ENCODE results near the gene TRIOBP.
"Not testable (repeated sequence)": the region's sequence is repeated elsewhere in the genome, so short reads cannot be mapped to it uniquely, and the experiment has no call there.

Gene TRIOBP

GRCh38 chr22:37690901-37691504 is 5.8 kb upstream of the TRIOBP start:
- DNase-seq: no peak

DNA sequence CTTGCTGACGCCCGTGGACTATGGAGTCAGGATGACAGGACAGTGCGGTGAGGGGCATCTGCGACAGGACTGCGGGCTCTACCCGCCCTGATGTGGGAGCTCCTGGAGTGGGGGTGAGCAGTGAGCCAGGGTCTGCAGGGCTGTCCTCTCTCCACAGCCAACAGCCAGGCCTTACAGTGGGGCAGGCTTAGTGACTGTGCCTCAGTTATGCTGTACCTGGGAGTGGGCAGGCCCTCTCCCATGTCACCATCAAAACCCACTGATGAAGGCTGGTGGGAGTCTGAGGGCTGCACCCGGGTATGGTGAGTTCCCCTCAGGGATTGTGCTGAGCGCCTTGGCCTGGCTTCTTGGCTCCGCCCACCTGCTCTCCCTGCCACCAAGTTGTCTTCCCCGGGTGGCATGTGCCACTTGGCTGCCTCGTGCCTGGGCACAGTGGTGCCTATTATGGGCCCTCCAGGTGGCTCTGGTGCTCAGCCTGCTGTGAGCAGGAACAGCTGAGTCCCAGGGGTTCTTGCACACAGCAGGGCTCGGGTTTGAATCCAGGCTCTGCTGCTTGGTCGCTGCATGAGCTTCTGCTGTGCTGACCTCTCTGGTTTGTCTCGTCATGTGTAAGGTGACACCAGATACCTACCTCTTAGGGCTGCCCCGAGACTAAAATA is 4.1 kb upstream of the TRIOBP start:
- no peak for DNase-seq

DNA sequence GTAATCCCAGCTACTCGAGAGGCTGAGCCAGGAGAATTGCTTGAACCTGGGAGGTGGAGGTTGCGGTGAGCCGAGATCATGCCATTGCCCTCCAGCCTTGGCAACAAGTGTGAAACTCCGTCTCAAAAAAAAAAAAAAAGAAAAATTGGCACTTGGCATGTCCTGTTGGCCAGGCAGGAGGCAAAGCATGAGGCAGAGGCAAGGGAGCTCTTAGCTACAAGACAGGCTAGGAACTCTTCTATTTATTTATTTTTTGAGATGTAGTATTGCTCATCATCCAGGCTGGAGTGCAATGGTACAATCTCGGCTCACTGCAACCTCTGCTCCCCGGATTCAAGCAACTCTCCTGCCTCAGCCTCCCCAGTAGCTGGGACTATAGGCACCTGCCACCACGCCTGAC is 2.7 kb upstream of the TRIOBP start:
- not testable (repeated sequence) for DNase-seq

DNA sequence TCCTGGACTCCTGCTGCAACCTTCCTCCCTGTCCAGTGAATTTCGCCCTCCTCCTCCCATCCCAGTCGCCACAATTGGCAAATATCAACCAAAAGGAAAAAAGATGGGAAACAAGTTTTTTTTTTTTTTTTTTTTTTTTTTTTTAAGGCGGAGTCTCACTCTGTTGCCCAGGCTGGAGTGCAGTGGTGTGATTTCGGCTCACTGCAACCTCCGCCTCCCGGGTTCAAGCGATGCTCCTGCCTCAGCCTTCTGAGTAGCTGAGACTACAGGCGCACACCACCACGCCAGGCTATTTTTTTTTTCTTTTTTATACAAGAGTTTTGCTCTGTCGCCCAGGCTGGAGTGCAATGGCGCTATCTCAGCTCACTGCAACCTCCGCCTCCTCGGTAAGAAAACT is 590 bp upstream of the TRIOBP start:
- DNase-seq: not testable (repeated sequence)

DNA sequence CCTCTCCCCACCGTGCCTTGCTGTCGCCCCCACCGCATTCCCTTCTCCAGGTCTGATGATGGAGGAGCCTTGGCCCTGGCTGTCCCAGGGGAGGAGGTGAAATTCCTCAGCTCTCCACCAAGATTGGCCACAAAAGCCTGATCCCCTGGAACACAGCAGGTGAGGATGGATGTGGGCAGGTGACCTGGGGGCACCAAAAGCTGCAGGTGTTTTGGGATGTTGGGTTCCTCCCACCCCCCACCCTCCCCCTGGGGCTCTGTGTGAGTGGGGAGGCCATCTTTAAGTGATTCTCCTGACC is 639 bp downstream of the TRIOBP start:
- DNase-seq: no peak

DNA sequence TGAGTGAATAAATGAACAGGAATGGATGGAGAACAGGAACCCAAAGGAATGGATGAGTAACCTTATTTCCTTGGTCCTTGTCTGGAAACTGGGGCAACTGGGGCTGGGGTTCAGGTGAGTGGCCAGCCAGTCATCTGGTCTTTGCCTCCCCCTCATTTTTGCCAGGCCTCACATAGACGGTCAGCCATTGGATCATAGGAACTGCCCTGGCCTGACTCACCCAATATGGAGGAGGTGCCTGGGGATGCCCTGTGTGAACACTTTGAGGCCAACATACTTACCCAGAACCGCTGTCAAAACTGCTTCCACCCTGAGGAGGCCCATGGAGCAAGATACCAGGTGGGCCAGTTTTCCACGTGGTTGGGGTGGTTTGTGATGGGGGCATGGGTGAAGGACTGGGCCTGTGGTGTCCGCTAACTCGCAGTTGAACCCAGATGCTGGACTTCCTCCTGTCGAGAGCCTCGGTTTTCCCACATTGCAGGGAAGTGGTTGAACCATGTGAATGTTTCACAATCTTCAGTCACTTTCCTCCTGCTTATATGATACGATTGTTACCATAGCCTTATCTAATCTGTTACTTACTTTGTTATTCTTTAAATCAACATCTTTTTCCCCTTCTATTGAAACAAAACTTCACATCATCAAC is 4.4 kb downstream of the TRIOBP start:
- no peak for DNase-seq

DNA sequence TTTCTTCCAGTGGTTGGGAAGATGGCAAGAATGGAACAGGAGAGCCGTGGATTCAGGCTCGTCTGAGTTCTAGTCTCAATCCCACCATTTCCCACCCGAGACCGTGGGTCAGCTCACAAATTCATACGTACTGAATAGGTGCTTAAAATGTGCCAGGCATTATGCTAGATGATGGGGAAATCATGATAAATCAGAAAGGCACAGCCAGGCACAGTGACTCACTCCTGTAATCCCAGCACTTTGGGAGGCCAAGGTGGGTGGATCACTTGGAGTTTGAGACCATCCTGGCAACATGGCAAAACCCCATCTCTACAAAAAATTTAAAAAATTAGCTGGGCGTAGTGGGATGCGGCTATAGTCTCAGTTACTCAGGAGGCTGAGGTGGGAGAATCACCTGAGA is 7.1 kb downstream of the TRIOBP start:
- DNase-seq: no peak

DNA sequence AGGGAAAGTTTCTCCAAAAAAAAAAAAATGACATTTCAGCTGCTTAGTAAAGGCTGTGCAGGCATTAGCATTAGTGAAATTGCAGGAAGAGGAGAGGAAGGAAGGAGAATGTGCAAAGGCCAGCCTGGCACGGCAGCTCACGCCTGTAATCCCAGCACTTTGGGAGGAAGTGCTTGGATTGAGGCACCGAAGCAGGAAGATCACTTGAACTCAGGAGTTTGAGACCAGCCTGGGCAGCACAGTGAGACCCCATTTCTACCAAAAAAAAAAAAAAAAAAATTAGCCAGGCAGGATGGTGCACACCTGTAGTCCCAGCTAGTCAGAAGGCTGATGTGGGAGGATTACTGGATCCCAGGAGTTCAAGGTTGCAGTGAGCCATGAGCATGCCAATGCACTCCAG is 7.8 kb downstream of the TRIOBP start:
- DNase-seq: no peak

- no peak for DNase-seq
Observed at GRCh38 chr22:37705205-37705604, 8.4 kb downstream of the TRIOBP start.

- DNase-seq: no peak
Observed at GRCh38 chr22:37708580-37709444, 12.0 kb downstream of the TRIOBP start.

DNA sequence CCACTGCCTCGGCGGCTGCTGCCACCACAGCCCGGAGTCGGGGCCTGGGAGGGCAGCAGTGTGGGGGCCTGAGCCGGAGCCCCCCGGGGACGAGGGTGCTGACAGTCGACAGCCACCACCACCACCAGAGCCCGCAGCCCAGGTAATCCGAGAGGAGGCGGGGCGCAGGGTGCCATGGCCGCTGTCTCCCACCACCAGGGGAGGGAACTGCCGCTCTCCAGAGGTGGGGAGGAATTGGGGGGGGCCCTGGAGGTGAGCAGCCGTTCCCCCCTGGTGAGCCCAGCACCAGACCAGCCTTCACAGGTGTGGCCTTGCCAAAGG is 12.6 kb downstream of the TRIOBP start:
- DNase-seq: no peak

GRCh38 chr22:37710675-37711074 is 13.8 kb downstream of the TRIOBP start:
- no peak for DNase-seq

DNA sequence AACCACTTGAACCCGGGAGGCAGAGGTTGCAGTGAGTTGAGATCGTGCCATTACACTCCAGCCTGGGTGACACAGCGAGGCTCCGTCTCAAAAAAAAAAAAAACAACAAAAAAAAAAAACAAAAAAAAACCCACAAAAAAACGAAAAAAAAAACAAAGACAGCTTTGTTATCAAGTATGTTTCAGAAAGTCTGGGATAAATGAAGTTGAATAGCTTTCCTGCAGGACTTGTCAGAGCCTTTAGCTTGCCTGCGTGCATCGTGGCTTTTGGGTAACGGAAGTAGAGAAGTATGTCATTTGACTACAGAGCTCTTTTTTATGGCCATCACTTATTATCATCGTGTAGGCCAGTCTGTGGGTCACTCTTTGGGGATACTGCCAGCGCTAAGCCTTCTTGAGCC is 14.6 kb downstream of the TRIOBP start:
- DNase-seq: no peak

- no peak for DNase-seq
Observed at GRCh38 chr22:37713761-37714160, 16.9 kb downstream of the TRIOBP start.

DNA sequence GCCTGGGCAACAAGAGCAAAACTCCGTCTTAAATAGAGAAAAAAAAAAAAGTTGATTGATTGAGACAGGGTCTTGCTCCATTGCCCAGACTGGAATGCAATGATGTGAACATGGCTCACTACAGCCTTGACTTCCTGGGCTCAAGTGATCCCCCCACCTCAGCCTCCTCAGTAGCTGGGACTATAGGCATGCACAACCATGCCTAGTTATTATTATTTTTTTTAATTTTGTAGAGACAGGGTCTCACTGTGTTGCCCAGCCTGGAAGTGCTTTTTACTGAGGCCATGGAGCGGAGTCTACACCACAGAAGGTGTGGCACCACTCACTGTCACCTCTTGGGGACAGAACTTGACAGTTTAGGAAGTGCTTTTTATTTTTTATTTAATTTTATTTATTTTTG is 17.8 kb downstream of the TRIOBP start:
- DNase-seq: no peak

DNA sequence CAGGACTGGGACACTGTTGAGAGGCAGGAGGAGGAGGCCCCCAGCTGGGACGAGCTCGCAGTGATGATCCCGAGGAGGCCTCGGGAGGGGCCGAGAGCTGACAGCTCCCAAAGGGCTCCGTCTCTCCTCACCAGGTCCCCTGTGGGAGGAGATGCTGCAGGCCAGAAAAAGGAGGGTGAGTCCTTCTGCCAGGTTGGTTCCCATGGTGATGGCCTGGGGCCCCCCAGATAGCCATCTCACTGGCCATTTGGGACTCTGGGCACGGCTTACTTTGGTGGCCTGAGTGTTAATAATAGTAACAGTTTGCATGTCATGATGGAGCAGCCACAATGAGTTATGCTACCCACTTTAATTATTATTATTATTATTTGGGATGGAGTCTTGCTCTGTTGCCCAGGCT is 18.9 kb downstream of the TRIOBP start:
- DNase-seq: no peak

DNA sequence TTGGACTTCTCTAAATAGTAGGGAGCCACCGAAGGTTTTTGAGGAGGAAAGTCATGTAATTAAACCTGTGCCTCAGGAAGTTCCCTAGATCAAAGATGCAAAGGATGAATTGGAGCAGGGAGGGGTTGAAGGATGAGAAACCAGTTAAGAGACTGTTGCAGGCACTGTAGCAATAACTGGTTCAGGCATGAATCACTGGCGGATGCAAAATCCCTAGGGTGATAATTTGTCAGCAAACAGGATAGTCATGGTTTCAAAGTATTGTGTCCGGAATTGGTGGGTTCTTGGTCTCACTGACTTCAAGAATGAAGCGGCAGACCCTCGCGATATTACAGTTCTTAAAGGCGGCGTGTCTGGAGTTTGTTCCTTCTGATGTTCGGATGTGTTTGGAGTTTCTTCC is 19.9 kb downstream of the TRIOBP start:
- DNase-seq: no peak

- not testable (repeated sequence) for DNase-seq
Observed at GRCh38 chr22:37717235-37717634, 20.4 kb downstream of the TRIOBP start.

- not testable (repeated sequence) for DNase-seq
Observed at GRCh38 chr22:37717746-37718305, 21.0 kb downstream of the TRIOBP start.

DNA sequence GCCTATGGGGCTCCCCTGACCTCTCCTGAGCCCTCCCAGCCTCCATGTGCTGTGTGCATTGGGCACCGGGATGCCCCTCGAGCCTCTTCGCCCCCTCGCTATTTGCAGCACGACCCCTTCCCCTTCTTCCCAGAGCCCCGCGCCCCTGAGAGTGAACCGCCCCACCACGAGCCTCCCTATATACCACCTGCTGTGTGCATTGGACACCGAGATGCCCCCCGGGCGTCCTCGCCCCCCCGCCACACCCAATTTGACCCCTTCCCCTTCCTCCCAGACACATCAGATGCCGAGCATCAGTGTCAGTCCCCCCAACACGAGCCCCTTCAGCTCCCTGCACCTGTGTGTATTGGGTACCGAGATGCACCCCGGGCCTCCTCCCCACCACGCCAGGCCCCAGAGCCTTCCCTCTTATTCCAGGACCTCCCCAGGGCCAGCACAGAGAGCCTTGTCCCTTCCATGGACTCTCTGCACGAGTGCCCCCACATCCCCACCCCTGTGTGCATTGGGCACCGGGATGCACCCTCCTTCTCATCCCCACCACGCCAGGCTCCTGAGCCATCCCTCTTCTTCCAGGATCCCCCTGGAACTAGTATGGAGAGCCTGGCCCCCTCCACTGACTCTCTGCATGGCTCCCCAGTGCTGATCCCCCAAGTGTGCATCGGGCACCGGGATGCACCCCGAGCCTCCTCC is 28.8 kb downstream of the TRIOBP start:
- no peak for DNase-seq

DNA sequence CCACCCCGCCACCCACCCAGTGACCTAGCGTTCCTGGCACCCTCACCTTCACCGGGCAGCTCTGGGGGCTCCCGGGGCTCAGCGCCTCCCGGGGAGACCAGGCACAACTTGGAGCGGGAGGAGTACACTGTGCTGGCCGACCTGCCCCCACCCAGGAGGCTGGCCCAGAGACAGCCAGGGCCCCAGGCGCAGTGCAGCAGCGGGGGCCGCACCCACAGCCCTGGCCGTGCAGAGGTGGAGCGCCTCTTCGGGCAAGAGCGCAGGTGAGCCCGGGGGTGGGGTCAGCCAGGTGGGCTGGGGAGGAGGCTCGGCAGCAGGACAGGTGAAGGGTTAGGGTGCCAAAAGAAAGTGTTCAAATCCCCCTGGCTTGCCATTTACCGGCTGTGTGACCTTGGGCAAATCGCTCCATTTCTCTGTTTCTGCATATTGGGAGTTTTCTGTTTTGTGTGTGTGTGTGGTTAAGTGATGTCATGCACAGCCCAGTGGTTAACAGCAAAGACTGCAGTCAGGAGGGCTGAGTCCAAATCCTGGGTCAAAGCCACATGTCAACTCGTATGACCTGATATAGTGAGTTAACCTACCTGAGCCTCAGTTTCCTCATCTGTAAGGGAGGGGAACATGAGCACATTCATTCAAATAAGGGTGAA is 29.5 kb downstream of the TRIOBP start:
- DNase-seq: no peak

DNA sequence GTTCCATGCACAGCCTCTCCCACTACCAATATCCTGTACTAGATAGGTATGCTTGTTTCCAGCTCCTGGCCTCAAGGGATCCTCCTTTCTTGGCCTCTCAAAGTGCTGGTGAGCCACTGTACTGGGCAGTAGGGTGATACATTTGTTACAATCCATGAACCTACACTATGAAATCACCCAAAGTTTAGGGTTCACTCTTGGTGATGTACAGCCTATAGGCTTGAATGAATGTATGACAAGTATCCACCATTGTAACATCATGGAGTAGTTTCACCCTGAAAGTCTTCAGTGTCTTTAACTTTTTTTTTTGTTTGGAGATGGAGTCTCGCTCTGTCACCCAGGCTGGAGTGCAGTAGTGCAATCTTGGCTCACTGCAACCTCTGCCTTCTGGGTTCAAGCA is 31.8 kb downstream of the TRIOBP start:
- no peak for DNase-seq
